Activated CD4-positive, alpha-beta T cell treated with anti-CD3 and anti-CD28 coated beads for 36 hours (primary cell): Measurements from ENCODE around the gene ENO3. TPM values are rescaled to one million over a fixed set of nuclear protein-coding genes. Genes with fewer than 3 reads are reported as not detected.

Experiments
- ATAC-seq: fragments of 200-7000 bp; cut with Tn5 transposase; one replicate; pipeline ENCODE4 v1.10.0; 2021; ENCODE audit warnings: mild to moderate bottlenecking, moderate library complexity
- CTCF ChIA-PET: fragments of 350-600 bp; sonication (Branson Sonifier 250); formaldehyde crosslinking; loops from one replicate; lab custom pipeline; 2021; ENCODE audit warnings: antibody characterized with exemption; lab: Charles Lee
- POLR2A ChIA-PET: fragments of 350-600 bp; sonication (Branson Sonifier 250); formaldehyde crosslinking; loops from one replicate; lab custom pipeline; 2021; ENCODE audit warnings: antibody characterized with exemption, inconsistent platforms; lab: Charles Lee
- DNase-seq: peaks from one replicate; pipeline ENCODE4 v3.0.0-alpha.2; 2020
- H3K27ac Mint-ChIP-seq: one replicate; pipeline ENCODE4 v1.8.0; 2021; ENCODE audit warnings: mixed read lengths
- H3K27me3 Mint-ChIP-seq: one replicate; pipeline ENCODE4 v1.8.0; 2021; ENCODE audit warnings: mixed read lengths
- H3K36me3 Mint-ChIP-seq: one replicate; pipeline ENCODE4 v1.8.0; 2021; ENCODE audit warnings: low read depth, mixed read lengths
- H3K4me1 Mint-ChIP-seq: one replicate; pipeline ENCODE4 v1.8.0; 2021; ENCODE audit warnings: mixed read lengths
- H3K4me3 Mint-ChIP-seq: one replicate; pipeline ENCODE4 v1.8.0; 2021; ENCODE audit warnings: mild to moderate bottlenecking, moderate library complexity, mixed read lengths
- H3K9me3 Mint-ChIP-seq: one replicate; pipeline ENCODE4 v1.8.0; 2021; ENCODE audit warnings: low read depth, mixed read lengths
- intact Hi-C, 2 experiments: fragments of 100-400 bp; cut with DNase I in 1 of 2; cut with micrococcal nuclease in 1 of 2; formaldehyde crosslinking; loops; one replicate each; pipeline versions ENCODE4 v1.14.2 to v1.15.1; 2022 to 2024; cut with DNase I, micrococcal nuclease
- total RNA-seq, 2 experiments: library from RNA; stranded (reverse); gene quantifications; one replicate each; pipeline ENCODE4 v1.2.3, GENCODE V29; 2021

The ENO3 gene
- total RNA-seq, 2 experiments from 2014 or later, result 32.0 to 32.9 TPM

DNA sequence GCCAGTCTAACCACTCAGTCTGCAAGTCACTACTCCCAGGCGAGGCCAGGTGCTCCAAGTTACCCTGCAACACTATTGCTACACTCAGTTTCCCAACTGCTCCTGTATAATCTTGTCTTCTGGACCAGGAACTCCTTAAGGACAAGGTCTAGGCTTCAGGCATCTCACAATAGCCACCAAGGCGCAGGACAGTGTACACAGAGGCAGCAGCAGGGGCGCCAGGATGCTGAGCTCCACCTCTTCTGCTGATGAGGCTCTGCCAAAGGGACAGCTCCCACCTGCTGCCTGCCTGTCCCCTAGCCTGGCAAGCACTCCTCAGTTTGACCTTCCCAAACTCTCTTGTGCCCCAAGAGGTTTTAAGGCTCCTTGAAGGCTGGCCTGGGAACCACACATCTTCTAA is 14.5 kb upstream of the ENO3 start:
- ChIA-PET POLR2A (no interaction called here), CTCF (interaction anchor here (0.7 kb wide), 1 partner anchor 114 kb away, joined by 3 read pairs; no protein-coding TSS in a partner anchor)
- Mint-ChIP-seq H3K27ac (no peak overlapping the region), H3K36me3 (peaks cover 47% of the 10 kb centered on the region), H3K4me1 (peaks cover 31% of the 10 kb centered on the region), H3K4me3 (no peak overlapping the region), H3K9me3 (no peaks in the 10 kb centered on the region), H3K27me3 (no peaks in the 10 kb centered on the region)
- intact Hi-C loops, result no loop called here
- DNase-seq, result no peak
- no peak for ATAC-seq

DNA sequence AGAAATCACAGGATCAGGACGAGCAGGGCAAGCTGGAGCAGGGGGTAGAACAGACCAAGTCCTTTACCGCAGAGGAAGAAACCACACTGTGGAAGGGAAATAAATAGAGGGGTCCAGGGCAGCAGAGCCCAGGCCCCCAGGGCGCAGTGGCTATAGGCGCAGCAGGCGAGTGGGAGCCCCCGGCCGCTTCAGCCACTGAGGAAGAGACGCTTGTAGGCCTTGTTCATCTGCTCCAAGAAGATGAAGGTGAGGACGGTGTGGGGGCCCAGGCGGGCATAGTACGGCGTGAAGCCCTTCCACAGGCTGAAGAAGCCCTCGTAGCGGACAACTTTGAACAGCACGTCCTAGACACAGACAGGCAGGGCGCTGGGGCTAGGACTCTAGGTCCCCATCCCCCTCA is 13.4 kb upstream of the ENO3 start:
- Mint-ChIP-seq H3K27me3 (no peaks in the 10 kb centered on the region), H3K4me3 (peak overlapping the region; percentile 99), H3K27ac (no peak overlapping the region), H3K9me3 (no peaks in the 10 kb centered on the region), H3K36me3 (peaks cover 55% of the 10 kb centered on the region), H3K4me1 (peaks cover 42% of the 10 kb centered on the region)
- ChIA-PET POLR2A (no interaction called here), CTCF (no interaction called here)
- intact Hi-C loops, result no loop called here
- ATAC-seq (no peak), DNase-seq (no peak)

DNA sequence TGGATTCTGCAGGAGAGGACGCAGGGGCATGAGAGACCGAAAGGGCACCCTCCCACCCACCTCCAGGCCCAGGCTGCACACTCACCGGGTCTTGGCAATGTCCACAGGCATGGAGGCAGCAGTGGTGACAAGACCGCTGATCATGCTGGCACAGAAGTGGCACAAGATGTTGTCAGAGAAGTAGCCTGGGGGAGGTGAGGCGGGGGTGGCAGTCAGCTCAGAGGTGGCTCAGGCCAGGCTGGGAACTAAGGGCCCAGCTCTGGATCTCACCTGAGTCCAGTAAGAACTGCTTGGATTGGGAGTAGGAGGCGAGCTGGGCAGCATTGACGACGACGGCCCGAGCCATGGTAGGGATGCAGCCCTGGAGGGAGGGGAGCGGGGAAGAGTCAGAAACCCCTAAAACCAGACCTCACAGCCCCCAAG is 12.8 kb upstream of the ENO3 start:
- CTCF ChIA-PET, result interaction anchor here (1.4 kb wide), 1 partner anchor 14 kb away, joined by 5 read pairs; no protein-coding TSS in a partner anchor
- Mint-ChIP-seq H3K9me3 (no peaks in the 10 kb centered on the region), H3K4me3 (peak overlapping the region; percentile 99), H3K27me3 (no peaks in the 10 kb centered on the region), H3K4me1 (peaks cover 47% of the 10 kb centered on the region), H3K36me3 (peaks cover 60% of the 10 kb centered on the region), H3K27ac (no peak overlapping the region)
- POLR2A ChIA-PET, result no interaction called here
- DNase-seq (no peak), ATAC-seq (no peak)
- intact Hi-C loops, result no loop called here

DNA sequence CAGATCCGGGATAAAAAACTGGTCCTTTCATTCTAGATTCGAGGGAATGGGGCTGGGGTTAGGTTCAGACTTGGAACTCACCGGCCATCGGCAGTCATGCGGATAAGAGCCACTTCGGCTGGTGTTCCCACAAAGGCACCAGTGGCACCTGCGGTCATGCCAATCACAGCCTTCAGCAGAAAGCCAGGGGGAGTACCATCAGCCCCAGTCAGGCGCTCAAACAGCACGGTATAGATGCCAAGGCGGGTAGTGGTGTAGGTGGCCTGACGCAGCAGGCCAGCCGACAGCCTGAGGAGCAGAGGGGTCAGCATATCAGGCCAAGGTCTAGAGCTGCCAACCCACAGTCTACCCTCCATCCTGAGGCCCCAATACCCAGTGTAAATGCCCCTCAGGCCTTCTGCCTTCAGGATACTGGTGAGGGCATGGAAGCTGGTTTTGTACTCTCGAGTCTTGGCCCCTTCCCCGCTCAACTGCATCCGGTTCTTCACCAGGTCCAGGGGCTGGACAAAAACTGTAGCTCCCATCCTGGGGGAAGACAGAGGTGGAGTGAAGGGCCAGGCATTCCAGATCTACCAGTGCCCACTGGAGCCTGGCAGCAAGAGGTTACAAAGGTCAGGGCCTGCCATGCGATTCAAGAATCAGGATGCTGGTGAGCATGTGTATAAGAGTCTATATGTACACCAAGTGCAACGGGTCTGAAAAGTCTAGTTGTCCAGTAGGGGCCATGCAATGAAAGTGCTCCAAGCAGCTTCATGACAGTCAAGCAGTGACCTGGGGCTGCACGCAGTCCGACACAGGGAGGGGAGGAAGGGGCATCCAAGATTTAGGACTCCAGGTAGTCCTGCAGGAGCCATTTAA is 12.0 kb upstream of the ENO3 start:
- H3K27me3 Mint-ChIP-seq, result no peaks in the 10 kb centered on the region
- H3K36me3 Mint-ChIP-seq, result peaks cover 62% of the 10 kb centered on the region
- H3K9me3 Mint-ChIP-seq, result no peaks in the 10 kb centered on the region
- ATAC-seq (no peak), DNase-seq (no peak)
- intact Hi-C loops, result no loop called here
- peaks cover 51% of the 10 kb centered on the region for H3K4me1 Mint-ChIP-seq
- ChIA-PET CTCF (interaction anchor here (0.7 to 3.0 kb wide), 9 partner anchors 8 to 124 kb away, joined by 3 to 13 read pairs (median 5); partner anchors contain the start of genes SLC52A1 and SPAG7), POLR2A (interaction anchor here (1.6 to 1.8 kb wide), 4 partner anchors 13 to 140 kb away, joined by 6 to 16 read pairs (median 6); partner anchors contain the start of genes ENO3, SPAG7 and ZFP3)
- H3K4me3 Mint-ChIP-seq, result peak overlapping the region; percentile 99
- H3K27ac Mint-ChIP-seq, result peak overlapping the region; percentile 97

DNA sequence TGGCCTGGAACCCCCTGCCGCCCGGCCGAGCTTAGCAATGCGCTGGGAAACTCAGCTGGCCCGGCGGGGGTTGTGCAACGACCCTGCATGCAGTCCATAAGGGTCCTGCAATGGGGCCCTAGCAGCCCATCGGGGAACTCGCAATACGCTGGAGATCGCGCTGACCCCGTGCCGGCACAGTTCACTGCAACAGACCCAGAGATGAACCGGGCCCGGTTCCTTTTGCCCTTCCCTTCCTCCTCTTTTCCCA is 11.4 kb upstream of the ENO3 start:
- CTCF ChIA-PET, result interaction anchor here (0.7 to 3.0 kb wide), 16 partner anchors 8 to 149 kb away, joined by 3 to 13 read pairs (median 4); partner anchors contain the start of genes C17orf107, CHRNE, INCA1 and KIF1C
- H3K36me3 Mint-ChIP-seq, result peaks cover 67% of the 10 kb centered on the region
- H3K27ac Mint-ChIP-seq, result peak overlapping the region; percentile 97
- DNase-seq, result no peak
- no peak for ATAC-seq
- H3K4me1 Mint-ChIP-seq, result peaks cover 51% of the 10 kb centered on the region
- POLR2A ChIA-PET, result interaction anchor here (0.7 to 1.8 kb wide), 13 partner anchors 9 to 480 kb away, joined by 3 to 16 read pairs (median 6); partner anchors contain the start of genes ARRB2, C17orf107, ENO3 and INCA1
- intact Hi-C loops, result no loop called here
- no peaks in the 10 kb centered on the region for H3K27me3 Mint-ChIP-seq
- peak overlapping the region; percentile 99 for H3K4me3 Mint-ChIP-seq
- H3K9me3 Mint-ChIP-seq, result no peaks in the 10 kb centered on the region

DNA sequence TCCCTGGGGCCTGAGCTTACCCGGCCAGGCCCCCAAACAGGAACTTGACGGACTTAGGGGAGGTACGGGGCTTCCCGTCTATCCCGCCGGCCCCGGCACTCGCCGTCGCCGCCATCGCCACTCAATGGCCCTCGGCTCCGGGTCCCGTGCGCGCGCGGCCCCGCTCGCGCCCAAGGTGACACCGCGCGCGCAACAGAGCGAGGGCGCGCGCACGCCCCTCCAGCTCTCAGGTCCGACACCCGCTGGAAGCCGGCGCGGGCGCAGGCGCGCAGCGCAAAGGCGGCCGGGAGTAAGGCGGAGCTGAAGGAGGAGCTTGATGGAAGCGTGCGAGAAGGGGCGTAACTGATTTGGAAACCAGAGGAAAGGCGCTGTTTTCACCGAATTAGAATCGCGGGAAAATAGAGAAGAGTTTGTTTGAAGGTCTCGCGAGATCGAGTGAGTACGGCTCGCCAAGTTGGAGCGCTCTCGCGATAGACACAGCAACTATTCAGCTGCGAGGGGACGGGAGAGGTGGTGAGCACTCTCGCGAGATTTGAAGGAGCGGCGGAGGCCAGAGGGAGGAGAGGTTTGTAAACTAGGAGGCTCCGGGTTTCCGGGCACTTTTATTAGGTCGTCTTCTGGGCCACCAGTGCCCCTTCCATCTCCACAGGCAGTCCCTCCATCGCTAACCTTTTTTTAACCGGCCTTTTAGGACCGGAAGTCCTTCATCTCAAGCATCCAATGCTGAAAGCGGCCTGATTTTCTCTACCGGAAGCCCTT is 10.9 kb upstream of the ENO3 start, which contains the start of the genes RNF167 and SLC25A11:
TSS of gene RNF167 (plus strand) at position 473 of the 759 bp plus-strand sequence. CDS start 642 bp downstream, outside the sequence.
TSS of gene SLC25A11 (minus strand) at position 251 of the 759 bp plus-strand sequence. CDS start at position 115, 136 bp downstream.
- Mint-ChIP-seq H3K9me3 (no peaks in the 10 kb centered on the region), H3K4me1 (peaks cover 53% of the 10 kb centered on the region), H3K36me3 (peaks cover 71% of the 10 kb centered on the region), H3K4me3 (peak within 1 kb of the TSS; percentile 99), H3K27me3 (no peaks in the 10 kb centered on the region), H3K27ac (peak within 1 kb of the TSS; percentile 97)
- intact Hi-C loops, result loop anchor here (1.0 to 10.0 kb wide), 23 partner anchors 8 to 1218 kb away; partner anchors contain the start of genes INCA1 (in 2 of the 2), KIF1C (in 2 of the 2), PFN1 (in 2 of the 2) and SPAG7 (in 2 of the 2)
- peak; percentile 83 for ATAC-seq
- peak; percentile 98 for DNase-seq
- ChIA-PET POLR2A (interaction anchor here (0.7 to 1.8 kb wide), 14 partner anchors 9 to 480 kb away, joined by 3 to 16 read pairs (median 6); partner anchors contain the start of genes ARRB2, C17orf107, ENO3 and INCA1), CTCF (interaction anchor here (0.7 to 3.0 kb wide), 15 partner anchors 14 to 499 kb away, joined by 3 to 13 read pairs (median 4); partner anchors contain the start of genes C17orf107, C1QBP, CHRNE and INCA1)

DNA sequence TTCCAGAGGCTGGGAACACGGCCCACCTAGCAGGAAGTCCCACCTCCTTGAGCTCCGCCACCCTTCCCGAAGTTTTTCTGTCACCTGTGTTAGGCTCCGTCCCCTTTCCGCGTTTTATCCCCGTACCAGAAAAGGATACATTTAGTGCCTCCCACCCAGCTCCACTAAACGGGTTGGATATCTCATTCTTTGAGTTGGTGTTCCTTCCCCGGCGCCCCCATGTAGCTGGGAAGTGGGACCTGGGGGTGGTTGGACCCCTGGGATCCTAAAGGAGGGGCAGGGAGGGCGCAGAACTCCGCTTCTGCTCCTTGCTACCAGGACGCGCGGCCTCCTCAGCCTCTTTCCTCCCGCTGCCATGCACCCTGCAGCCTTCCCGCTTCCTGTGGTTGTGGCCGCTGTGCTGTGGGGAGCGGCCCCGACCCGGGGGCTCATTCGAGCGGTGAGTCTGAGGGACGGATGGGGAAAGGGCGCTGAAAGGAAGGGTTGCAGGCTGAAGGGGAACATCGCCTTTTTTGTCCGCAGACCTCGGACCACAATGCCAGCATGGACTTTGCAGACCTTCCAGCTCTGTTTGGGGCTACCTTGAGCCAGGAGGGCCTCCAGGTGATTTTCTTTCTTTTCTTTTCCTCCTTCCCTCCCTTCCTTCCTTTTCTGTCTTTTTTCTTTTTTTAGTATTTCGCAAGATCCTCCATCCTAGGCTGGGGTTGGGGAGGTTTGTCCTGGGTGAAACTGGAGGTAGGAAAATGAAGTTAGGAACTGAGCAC is 10.2 kb upstream of the ENO3 start:
- H3K4me1 Mint-ChIP-seq, result peaks cover 61% of the 10 kb centered on the region
- ChIA-PET POLR2A (interaction anchor here (1.0 to 1.8 kb wide), 12 partner anchors 8 to 479 kb away, joined by 3 to 16 read pairs (median 6); partner anchors contain the start of genes C17orf107, ENO3, INCA1 and KIF1C), CTCF (interaction anchor here (0.8 to 3.0 kb wide), 9 partner anchors 27 to 498 kb away, joined by 3 to 13 read pairs (median 4); partner anchors contain the start of genes C17orf107, C1QBP, CHRNE and SLC52A1)
- no peaks in the 10 kb centered on the region for H3K9me3 Mint-ChIP-seq
- intact Hi-C loops, result loop anchor here (1.0 to 10.0 kb wide), 23 partner anchors 8 to 1218 kb away; partner anchors contain the start of genes INCA1 (in 2 of the 2), KIF1C (in 2 of the 2), PFN1 (in 2 of the 2) and SPAG7 (in 2 of the 2)
- peak overlapping the region; percentile 97 for H3K27ac Mint-ChIP-seq
- DNase-seq (peak; percentile 69), ATAC-seq (no peak)
- H3K36me3 Mint-ChIP-seq, result peaks cover 79% of the 10 kb centered on the region
- peak overlapping the region; percentile 99 for H3K4me3 Mint-ChIP-seq
- no peaks in the 10 kb centered on the region for H3K27me3 Mint-ChIP-seq

DNA sequence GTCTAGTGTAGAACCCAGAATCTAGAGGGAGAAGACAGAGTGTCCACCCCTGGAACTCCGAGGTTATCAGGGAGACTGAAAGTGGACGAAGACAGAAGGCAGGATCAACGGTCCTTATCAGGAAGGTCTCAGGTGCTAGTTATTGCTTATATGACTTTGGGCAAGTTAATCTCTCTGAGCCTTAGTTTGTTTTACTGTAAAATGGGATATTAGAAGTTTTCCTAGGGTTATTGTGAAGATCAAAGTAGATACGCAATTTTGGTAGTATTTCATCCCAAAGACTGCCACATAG is 9.7 kb upstream of the ENO3 start:
- CTCF ChIA-PET, result interaction anchor here (0.8 to 3.0 kb wide), 2 partner anchors 26 to 72 kb away, joined by 4 to 13 read pairs; partner anchors contain the start of gene SPAG7
- POLR2A ChIA-PET, result no interaction called here
- H3K27me3 Mint-ChIP-seq, result no peaks in the 10 kb centered on the region

DNA sequence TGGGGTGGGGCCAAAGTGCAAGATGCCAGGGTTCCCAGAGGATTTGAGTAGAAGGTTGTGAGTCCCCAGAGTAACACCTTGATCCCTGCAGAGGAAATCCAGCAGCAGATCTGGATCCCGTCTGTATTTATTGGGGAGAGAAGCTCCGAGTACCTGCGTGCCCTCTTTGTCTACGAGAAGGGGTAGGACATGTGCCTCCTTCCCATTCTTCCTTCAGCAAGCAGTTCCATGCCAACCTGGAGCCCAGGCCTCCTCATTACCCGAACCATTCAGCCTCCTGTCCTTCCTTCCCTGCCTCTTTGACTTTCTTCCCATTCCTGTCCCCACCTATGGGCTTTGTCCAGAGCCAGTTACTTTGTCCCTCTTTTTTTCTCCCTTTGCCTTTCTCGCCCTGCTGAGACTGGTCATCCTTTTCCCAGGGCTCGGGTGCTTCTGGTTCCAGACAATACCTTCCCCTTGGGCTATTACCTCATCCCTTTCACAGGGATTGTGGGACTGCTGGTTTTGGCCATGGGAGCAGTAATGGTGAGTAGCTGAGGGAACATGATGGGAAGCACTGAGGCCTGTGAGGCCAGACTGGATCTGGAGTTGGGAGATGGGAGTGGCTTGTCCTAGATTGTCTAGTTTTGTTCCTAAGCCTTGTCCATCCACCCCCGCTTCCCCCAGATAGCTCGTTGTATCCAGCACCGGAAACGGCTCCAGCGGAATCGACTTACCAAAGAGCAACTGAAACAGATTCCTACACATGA is 8.0 kb upstream of the ENO3 start:
- ChIA-PET CTCF (interaction anchor here (0.8 kb wide), 1 partner anchor 34 kb away, joined by 3 read pairs; no protein-coding TSS in a partner anchor), POLR2A (interaction anchor here (9.2 kb wide), 1 partner anchor 25 kb away, joined by 80 read pairs; the partner anchor contains the start of gene SPAG7)
- Mint-ChIP-seq H3K36me3 (peaks cover 87% of the 10 kb centered on the region), H3K27me3 (no peaks in the 10 kb centered on the region), H3K4me1 (peaks cover 58% of the 10 kb centered on the region), H3K9me3 (no peaks in the 10 kb centered on the region), H3K4me3 (peak overlapping the region; percentile 99), H3K27ac (peak overlapping the region; percentile 97)
- ATAC-seq (no peak), DNase-seq (no peak)
- intact Hi-C loops, result loop anchor here (5.0 to 10.0 kb wide), 7 partner anchors 36 to 1221 kb away; partner anchors contain the start of genes ANKFY1 (in 1 of the 2), ATP2A3 (in 1 of the 2), GGT6 (in 1 of the 2) and HASPIN (in 1 of the 2)

More for the DNA sequence above, 9.7 kb upstream of the ENO3 start:
- Mint-ChIP-seq H3K4me1 (peaks cover 61% of the 10 kb centered on the region), H3K36me3 (peaks cover 80% of the 10 kb centered on the region), H3K27ac (peak overlapping the region; percentile 97), H3K4me3 (peak overlapping the region; percentile 99), H3K9me3 (no peaks in the 10 kb centered on the region)
- no peak for DNase-seq
- intact Hi-C loops, result loop anchor here (2.0 to 10.0 kb wide), 11 partner anchors 26 to 1219 kb away; partner anchors contain the start of genes ANKFY1 (in 1 of the 2), ATP2A3 (in 1 of the 2), CYB5D2 (in 1 of the 2) and GGT6 (in 1 of the 2)
- no peak for ATAC-seq
